Astrocyte (in vitro differentiated cells and primary cell): Measurements from ENCODE around the gene CGB3.

Experiments
- EZH2 ChIP-seq: IDR thresholded peaks from 2 replicates; pipeline ENCODE4 v1.6.1; 2012; ENCODE audit warnings: mild to moderate bottlenecking, low read length, inconsistent platforms; ENCODE audit not compliant: insufficient read depth
- TF ChIP-seq, protein P1 (sequence below): IDR thresholded peaks from 2 replicates; pipeline ENCODE4 v1.5.1; 2011; ENCODE audit warnings: low read depth, mild to moderate bottlenecking, inconsistent platforms, low read length, moderate library complexity; ENCODE audit not compliant: insufficient read depth

GRCh38 chr19:49010453-49010852 is 13.7 kb downstream of the CGB3 start:
- TF ChIP-seq, protein P1, sequence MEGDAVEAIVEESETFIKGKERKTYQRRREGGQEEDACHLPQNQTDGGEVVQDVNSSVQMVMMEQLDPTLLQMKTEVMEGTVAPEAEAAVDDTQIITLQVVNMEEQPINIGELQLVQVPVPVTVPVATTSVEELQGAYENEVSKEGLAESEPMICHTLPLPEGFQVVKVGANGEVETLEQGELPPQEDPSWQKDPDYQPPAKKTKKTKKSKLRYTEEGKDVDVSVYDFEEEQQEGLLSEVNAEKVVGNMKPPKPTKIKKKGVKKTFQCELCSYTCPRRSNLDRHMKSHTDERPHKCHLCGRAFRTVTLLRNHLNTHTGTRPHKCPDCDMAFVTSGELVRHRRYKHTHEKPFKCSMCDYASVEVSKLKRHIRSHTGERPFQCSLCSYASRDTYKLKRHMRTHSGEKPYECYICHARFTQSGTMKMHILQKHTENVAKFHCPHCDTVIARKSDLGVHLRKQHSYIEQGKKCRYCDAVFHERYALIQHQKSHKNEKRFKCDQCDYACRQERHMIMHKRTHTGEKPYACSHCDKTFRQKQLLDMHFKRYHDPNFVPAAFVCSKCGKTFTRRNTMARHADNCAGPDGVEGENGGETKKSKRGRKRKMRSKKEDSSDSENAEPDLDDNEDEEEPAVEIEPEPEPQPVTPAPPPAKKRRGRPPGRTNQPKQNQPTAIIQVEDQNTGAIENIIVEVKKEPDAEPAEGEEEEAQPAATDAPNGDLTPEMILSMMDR, result no peak
- no peak for TF ChIP-seq EZH2
